Posterior vena cava (tissue), 2 donors: ENCODE data around the gene MAP2. TPM values are rescaled to one million over a fixed set of nuclear protein-coding genes. Genes with fewer than 3 reads are reported as not detected.

ENCODE experiments used
- DNase-seq: peaks from one replicate; pipeline ENCODE4 v3.0.0-alpha.2; 2020; ENCODE audit warnings: low spot score
- intact Hi-C, 2 donors: fragments of 100-400 bp; cut with DNase I; formaldehyde crosslinking; loops; one replicate each; pipeline versions ENCODE4 v1.14.1 to v1.14.2; 2022 to 2023
- long read RNA-seq, 2 donors: library from polyadenylated mRNA; unstranded; transcript quantifications; one replicate each; pipeline ENCODE4 v2.0.0, GENCODE V29; 2020 to 2021
- total RNA-seq, 2 donors: library from RNA; stranded (reverse); fragmentation: NEBNext Ultra II Directional; extraction: Animal tissue kit (Norgen Biotek cat#: 25700); gene quantifications; one replicate each; pipeline ENCODE4 v1.2.1, GENCODE V29; 2021
- donor health status: DM: yes; HTN: yes; CAD: no.
- donor health status: DM: yes; HTN: yes; CAD: no.

MAP2 gene
- total RNA-seq: 10 to 100 TPM; 10.5 to 24.7 TPM
- long read RNA-seq, donor 1, partial matches to known transcripts: 1 of 3 reads
- long read RNA-seq, donor 1, other reads (novel, unspliced or antisense): 2 of 3 reads
- long read RNA-seq, donor 2, partial matches to known transcripts: 0 of 7 reads
- long read RNA-seq, donor 2, other reads (novel, unspliced or antisense): 7 of 7 reads

- peak; percentile 94 for DNase-seq
- intact Hi-C loops: loop anchor here in 1 of 2 donors (10.0 kb wide), 1 partner anchor 151 kb away; no protein-coding TSS in a partner anchor
These were observed at the start of gene MAP2 for GRCh38 chr2:209423562-209424198. Gene MAP2 (plus strand): TSS chr2:209424047. CDS start chr2:209653171, 229,124 bp downstream.

GRCh38 chr2:209376686-209377085, 47.2 kb upstream of the MAP2 start:
- intact Hi-C loops: no loop called here
- no peak for DNase-seq

- no peak for DNase-seq
- intact Hi-C loops: no loop called here
These were observed 43.6 kb upstream of the MAP2 start for GRCh38 chr2:209380293-209380692.

GRCh38 chr2:209381091-209381490, 42.8 kb upstream of the MAP2 start:
- intact Hi-C loops: no loop called here
- no peak for DNase-seq

GRCh38 chr2:209382775-209383174, 41.1 kb upstream of the MAP2 start:
- intact Hi-C loops: no loop called here
- DNase-seq: no peak

- intact Hi-C loops: no loop called here
These were observed 40.6 kb upstream of the MAP2 start for GRCh38 chr2:209383212-209383611.

GRCh38 chr2:209387389-209387788, 36.5 kb upstream of the MAP2 start:
- intact Hi-C loops: no loop called here

More at GRCh38 chr2:209383212-209383611, 40.6 kb upstream of the MAP2 start:
- DNase-seq: no peak

GRCh38 chr2:209388446-209389037, 35.3 kb upstream of the MAP2 start:
- no peak for DNase-seq
- intact Hi-C loops: no loop called here

More at GRCh38 chr2:209387389-209387788, 36.5 kb upstream of the MAP2 start:
- no peak for DNase-seq

- no peak for DNase-seq
- intact Hi-C loops: no loop called here
These were observed 34.7 kb upstream of the MAP2 start for GRCh38 chr2:209389171-209389618.

- DNase-seq: no peak
- intact Hi-C loops: no loop called here
These were observed 33.0 kb upstream of the MAP2 start for GRCh38 chr2:209390839-209391238.

- no peak for DNase-seq
- intact Hi-C loops: no loop called here
These were observed 32.0 kb upstream of the MAP2 start for GRCh38 chr2:209391776-209392401.

- no peak for DNase-seq
- intact Hi-C loops: no loop called here
These were observed 28.6 kb upstream of the MAP2 start for GRCh38 chr2:209395229-209395628.

GRCh38 chr2:209395652-209396051, 28.2 kb upstream of the MAP2 start:
- intact Hi-C loops: no loop called here
- no peak for DNase-seq

- no peak for DNase-seq
- intact Hi-C loops: no loop called here
These were observed 25.4 kb upstream of the MAP2 start for GRCh38 chr2:209398463-209398862.

- intact Hi-C loops: no loop called here
- DNase-seq: no peak
These were observed 22.1 kb upstream of the MAP2 start for GRCh38 chr2:209401788-209402187.

- intact Hi-C loops: no loop called here
- DNase-seq: no peak
These were observed 12.6 kb upstream of the MAP2 start for GRCh38 chr2:209411296-209411695.

- no peak for DNase-seq
- intact Hi-C loops: no loop called here
These were observed 12.1 kb upstream of the MAP2 start for GRCh38 chr2:209411718-209412117.

GRCh38 chr2:209413311-209414014, 10.4 kb upstream of the MAP2 start:
- intact Hi-C loops: no loop called here
- no peak for DNase-seq

GRCh38 chr2:209416913-209417312, 6.9 kb upstream of the MAP2 start:
- intact Hi-C loops: no loop called here
- DNase-seq: no peak
